22Rv1 (cell line): ENCODE data around the gene TMEM9.

Experiments used
- CTCF ChIP-seq: fragments of 450-650 bp; IDR thresholded peaks from 2 replicates; pipeline ENCODE4 v1.5.1; 2017; ENCODE audit warnings: mild to moderate bottlenecking
- ZFX ChIP-seq: fragments of 450-650 bp; IDR thresholded peaks from 2 replicates; pipeline ENCODE4 v1.6.1; 2017; ENCODE audit warnings: antibody characterized with exemption, borderline replicate concordance

- TF ChIP-seq CTCF (no peak), ZFX (no peak)
These were observed 45.7 kb downstream of the TMEM9 start for GRCh38 chr1:201108614-201109013.
